IPS DF 6.9 (cell line): ENCODE data around the gene EGLN3.

Experiments
- DNase-seq: peaks from one replicate; pipeline ENCODE4 v3.0.0-alpha.2; 2013; ENCODE audit warnings: low read depth, low spot score
- H3K27ac ChIP-seq: one replicate; pipeline ENCODE4 v1.5.1; 2013; ENCODE audit warnings: low read length, control low read depth
- H3K27me3 ChIP-seq: 2 replicates; pipeline ENCODE4 v1.6.1; 2013; ENCODE audit warnings: mild to moderate bottlenecking, low read length; ENCODE audit not compliant: control insufficient read depth, insufficient read depth
- H3K36me3 ChIP-seq: 2 replicates; pipeline ENCODE4 v1.6.1; 2013; ENCODE audit warnings: low read length; ENCODE audit not compliant: control insufficient read depth, insufficient read depth
- H3K4me1 ChIP-seq: 2 replicates; pipeline ENCODE4 v1.6.1; 2013; ENCODE audit warnings: low read length; ENCODE audit not compliant: control insufficient read depth, insufficient read depth
- H3K4me3 ChIP-seq: 2 replicates; pipeline ENCODE4 v1.5.1; 2013; ENCODE audit warnings: mild to moderate bottlenecking, low read length
- H3K9me3 ChIP-seq: 2 replicates; pipeline ENCODE4 v1.6.1; 2013; ENCODE audit warnings: low read length, inconsistent platforms; ENCODE audit not compliant: control insufficient read depth, insufficient read depth
- WGBS: extraction: QIAGEN DNeasy Blood & Tissue Kit; methylation state at CpG from one replicate; pipeline ENCODE4 v1.1.7; 2013; ENCODE audit warnings: mixed read lengths, missing lambda C conversion rate; ENCODE audit not compliant: insufficient read length, insufficient coverage; 5-methylcytosine and 5-hydroxymethylcytosine counted together

Gene EGLN3

DNA sequence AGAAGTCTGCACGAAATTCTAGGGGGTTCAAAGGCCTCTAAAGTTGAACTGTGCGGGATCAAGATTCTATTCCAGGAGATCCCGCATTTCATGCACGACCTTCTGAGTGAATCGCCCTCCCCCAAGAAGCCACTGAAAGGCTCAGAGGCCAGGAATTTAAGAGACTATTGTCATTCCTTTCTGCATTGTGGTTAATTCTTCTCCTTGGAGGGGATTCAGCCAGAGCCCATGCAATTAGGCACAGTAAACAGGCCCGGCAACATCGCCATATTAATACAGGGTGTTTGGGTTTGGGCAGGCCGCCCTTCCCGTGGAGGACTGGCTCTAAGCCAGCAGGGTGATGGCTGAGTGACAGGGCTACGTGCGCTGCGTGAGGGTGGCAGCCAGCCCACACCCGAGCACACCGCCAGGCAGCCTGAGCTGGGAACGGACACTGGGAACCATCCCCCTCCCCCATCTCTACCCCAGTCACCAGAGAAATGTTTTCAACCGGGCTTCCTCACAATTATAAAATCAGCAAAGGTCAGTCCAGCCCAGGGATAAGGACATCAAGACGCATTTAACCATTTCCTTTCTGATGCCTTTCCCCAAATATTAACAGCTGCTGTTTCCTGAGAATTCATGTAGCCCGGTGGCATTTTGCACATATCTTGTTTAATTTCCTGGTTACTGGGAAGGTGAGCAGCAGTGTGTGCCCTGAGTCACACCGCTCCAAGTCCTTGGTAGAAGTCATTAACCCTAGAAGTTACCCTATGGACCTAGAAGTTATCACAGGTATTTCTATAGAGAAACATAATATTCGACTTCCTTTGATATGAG lies 12.5 kb downstream of the EGLN3 start:
- no peak overlapping the region for H3K27ac ChIP-seq
- no peaks in the 10 kb centered on the region for H3K36me3 ChIP-seq
- WGBS = no CpG with 5 or more reads among the region's 20 CpGs
- no peaks in the 10 kb centered on the region for H3K9me3 ChIP-seq
- no peaks in the 10 kb centered on the region for H3K27me3 ChIP-seq
- no peak overlapping the region for H3K4me3 ChIP-seq
- H3K4me1 ChIP-seq = peaks cover 8% of the 10 kb centered on the region; the same call in 1 of the 2 replicates
- no peak for DNase-seq

DNA sequence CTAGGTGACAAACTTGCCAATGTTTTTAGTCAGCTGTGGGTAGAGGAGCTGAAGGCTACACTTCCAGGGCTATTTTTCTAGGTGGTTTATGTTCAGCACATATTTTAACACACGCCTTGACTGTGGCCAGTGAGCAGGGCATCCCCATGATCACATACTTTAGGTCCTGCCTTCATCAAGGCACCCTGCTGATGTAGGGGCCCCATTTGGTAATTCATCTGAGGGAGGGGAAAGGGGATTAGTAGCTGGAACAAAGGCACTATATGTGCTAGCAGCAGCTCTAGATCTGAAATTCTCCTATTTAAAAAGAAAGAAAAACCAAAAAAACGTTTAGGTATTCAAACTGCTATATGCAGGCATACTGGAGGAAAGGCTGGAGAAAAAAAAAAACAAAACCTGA lies 14.5 kb downstream of the EGLN3 start:
- no CpG with 5 or more reads among the region's 2 CpGs for WGBS
- Histone ChIP-seq H3K4me1 (peaks cover 12% of the 10 kb centered on the region; the same call in 1 of the 2 replicates), H3K27me3 (no peaks in the 10 kb centered on the region), H3K4me3 (no peak overlapping the region), H3K27ac (no peak overlapping the region), H3K9me3 (no peaks in the 10 kb centered on the region), H3K36me3 (no peaks in the 10 kb centered on the region)
- no peak for DNase-seq

DNA sequence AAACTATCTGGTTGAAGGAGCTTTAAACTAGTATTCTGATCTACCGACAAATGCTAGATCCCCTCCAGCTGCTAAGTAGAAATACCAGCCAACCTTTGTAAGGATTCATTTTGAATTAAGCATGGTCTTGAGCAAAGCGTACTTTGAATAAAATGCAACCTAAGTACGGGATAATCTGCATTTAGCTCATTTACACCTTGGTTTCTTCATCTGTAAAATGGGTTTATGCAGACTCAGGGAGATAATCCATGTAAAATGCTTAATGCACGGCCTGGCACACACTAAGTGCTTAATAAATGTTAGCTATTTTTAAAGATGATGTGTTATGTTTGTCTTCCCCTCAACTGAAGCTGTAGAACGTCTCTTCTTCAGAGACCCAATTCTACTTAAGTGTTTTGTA lies 15.9 kb downstream of the EGLN3 start:
- Histone ChIP-seq H3K27me3 (no peaks in the 10 kb centered on the region), H3K4me3 (no peak overlapping the region), H3K4me1 (peaks cover 12% of the 10 kb centered on the region; the same call in 1 of the 2 replicates), H3K9me3 (no peaks in the 10 kb centered on the region), H3K36me3 (no peaks in the 10 kb centered on the region), H3K27ac (no peak overlapping the region)
- WGBS = no CpG with 5 or more reads among the region's 5 CpGs
- DNase-seq = no peak

DNA sequence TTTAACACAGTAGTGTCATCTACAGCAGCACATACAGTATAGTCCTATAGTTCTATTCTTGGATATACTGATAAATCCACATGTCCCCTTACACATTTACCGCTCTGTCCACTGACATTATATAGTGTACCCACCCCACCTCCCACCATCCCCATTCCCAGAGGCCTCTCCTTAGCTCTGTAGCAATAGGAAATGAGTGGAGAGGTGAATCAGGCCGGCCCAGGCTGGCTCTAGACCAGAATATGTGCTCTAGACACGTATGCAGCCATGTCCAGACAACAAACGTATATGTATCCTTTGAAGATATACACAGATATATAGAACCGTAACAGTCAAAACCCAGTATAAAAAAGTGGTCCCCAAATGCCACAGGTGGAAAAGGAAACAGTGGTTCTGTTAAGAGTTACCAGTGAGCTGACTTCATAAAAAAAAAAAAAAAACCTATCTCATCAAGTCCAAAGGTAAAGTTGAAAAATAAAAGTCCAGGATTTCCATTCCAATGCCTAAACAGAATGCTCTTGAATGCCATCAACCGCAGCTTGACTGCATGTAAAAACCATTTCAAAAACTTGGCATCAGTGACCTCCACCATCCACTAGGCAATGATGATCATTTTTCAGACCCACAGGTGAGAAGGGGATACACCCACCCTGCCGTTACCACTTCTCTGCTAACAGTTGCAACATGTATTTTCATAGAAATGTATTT lies 16.7 kb downstream of the EGLN3 start:
- Histone ChIP-seq H3K27ac (no peak overlapping the region), H3K4me1 (peaks cover 9% of the 10 kb centered on the region; the same call in 1 of the 2 replicates), H3K4me3 (no peak overlapping the region), H3K36me3 (no peaks in the 10 kb centered on the region; the same call in 1 of the 2 replicates), H3K27me3 (no peaks in the 10 kb centered on the region), H3K9me3 (no peaks in the 10 kb centered on the region)
- no peak for DNase-seq
- no CpG with 5 or more reads among the region's 7 CpGs for whole genome bisulfite sequencing

DNA sequence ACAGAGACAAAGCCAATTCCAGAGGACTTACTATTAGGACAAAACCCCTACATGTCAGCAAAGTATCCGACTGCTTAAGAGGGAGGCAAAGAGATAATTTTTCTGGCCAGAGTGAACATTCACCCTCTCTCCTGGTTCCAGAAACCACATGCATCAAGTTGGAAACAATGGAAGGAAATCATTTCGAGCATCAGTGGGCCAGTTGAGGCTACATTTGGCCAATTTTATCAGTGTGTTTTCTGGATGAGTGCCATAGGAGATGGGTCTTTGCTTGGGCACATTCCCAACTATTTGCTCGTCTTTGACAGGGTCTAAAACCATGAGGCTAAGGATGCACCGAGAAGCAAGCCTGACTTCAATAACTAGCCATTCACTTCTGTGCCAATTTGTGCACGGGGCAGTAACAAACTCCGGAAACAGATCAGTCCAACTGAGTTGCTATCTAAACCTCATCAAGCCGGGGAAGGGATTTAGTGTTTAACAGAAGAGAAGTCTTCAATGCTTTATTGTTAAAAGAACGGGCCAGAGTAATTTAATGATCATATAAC lies 17.4 kb downstream of the EGLN3 start:
- no peaks in the 10 kb centered on the region; the same call in 1 of the 2 replicates for H3K36me3 ChIP-seq
- no peak overlapping the region for H3K27ac ChIP-seq
- no peaks in the 10 kb centered on the region for H3K27me3 ChIP-seq
- peaks cover 9% of the 10 kb centered on the region; the same call in 1 of the 2 replicates for H3K4me1 ChIP-seq
- no peak for DNase-seq
- no peak overlapping the region for H3K4me3 ChIP-seq
- WGBS = no CpG with 5 or more reads among the region's 8 CpGs
- no peaks in the 10 kb centered on the region for H3K9me3 ChIP-seq

DNA sequence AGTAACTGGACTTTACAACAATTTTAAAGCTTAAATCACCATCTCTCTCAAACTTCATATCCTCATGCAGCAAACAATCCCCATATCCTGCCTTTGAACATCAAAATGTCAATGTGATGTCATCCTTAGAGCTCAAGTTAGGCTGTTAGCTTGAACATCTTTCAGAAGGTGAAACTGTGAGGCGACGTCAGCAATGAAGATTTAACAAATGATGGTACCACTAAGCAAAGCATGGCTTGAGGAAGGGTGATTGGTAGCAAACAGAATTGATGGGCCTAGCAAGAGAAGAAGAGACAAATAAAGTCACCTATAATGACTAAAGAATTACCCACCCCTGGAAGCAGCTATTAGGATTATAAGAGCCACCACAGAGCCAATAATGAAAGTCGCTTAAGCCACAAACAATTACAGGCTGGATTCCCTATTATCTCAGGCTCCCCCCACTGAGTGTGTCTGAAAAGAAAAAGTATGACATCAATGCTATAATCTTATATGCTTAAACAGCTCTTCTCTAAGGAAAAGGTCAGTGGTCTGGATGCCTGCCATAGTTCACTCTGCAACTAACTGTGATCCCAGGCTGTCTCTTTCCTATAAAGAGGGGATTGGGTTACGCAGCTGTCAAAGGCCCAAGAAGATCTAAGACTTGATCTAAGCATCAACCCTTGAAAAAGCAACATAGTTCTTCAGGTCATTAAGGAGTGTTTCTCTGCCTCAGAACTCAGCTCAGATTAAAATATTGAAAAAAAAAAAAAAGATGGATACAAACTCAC lies 18.1 kb downstream of the EGLN3 start:
- Histone ChIP-seq H3K36me3 (no peaks in the 10 kb centered on the region; the same call in 1 of the 2 replicates), H3K27ac (no peak overlapping the region), H3K4me1 (peaks cover 9% of the 10 kb centered on the region; the same call in 1 of the 2 replicates), H3K27me3 (no peaks in the 10 kb centered on the region), H3K9me3 (no peaks in the 10 kb centered on the region), H3K4me3 (no peak overlapping the region)
- no peak for DNase-seq
- WGBS = no CpG with 5 or more reads among the region's 4 CpGs

DNA sequence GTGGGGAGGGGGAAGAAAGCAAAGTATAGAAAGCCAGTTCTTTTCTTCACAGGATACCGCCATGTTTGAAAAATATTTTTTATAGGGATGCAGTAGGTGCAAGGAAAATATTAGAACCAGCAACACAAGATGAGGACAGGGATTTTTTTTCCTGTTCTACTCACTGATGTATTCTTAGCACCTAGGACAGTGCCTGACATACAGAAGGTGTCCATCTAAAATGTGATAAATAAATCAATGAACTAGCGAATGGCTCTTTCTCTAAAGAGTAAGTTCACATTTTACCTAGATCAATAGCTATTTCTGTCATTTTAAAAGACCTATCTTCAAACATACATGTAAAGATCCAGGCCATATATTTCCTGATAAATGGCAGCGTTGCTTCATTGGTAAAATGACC lies 18.8 kb downstream of the EGLN3 start:
- no peak for DNase-seq
- Histone ChIP-seq H3K36me3 (no peaks in the 10 kb centered on the region; the same call in 1 of the 2 replicates), H3K9me3 (no peaks in the 10 kb centered on the region), H3K27me3 (no peaks in the 10 kb centered on the region), H3K4me3 (no peak overlapping the region), H3K27ac (no peak overlapping the region), H3K4me1 (peaks cover 7% of the 10 kb centered on the region; the same call in 1 of the 2 replicates)
- no CpG with 5 or more reads among the region's 3 CpGs for WGBS

DNA sequence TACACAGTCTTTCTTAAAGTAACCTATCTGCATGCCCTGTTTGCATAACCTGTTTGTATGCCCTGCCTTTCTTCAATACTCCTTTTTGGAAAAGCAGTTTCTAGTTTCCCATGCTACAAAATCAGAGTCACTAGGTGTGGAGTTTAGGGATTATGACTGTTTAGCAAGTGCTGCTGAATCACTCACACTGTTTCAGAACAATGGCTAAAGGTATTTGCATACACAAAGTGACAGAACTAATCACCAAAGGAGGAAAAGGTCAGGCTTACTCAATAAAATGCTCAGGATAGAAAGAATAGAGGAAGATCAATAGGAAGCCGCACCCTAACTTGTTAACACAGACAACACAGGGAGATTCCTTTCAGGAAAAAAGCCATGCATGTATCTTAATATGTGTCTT lies 19.4 kb downstream of the EGLN3 start:
- H3K4me3 ChIP-seq = no peak overlapping the region
- no peaks in the 10 kb centered on the region for H3K27me3 ChIP-seq
- H3K36me3 ChIP-seq = no peaks in the 10 kb centered on the region; the same call in 1 of the 2 replicates
- no CpG with 5 or more reads among the region's 1 CpG for WGBS
- no peak for DNase-seq
- no peaks in the 10 kb centered on the region for H3K9me3 ChIP-seq
- no peak overlapping the region for H3K27ac ChIP-seq
- peaks cover 7% of the 10 kb centered on the region; the same call in 1 of the 2 replicates for H3K4me1 ChIP-seq

DNA sequence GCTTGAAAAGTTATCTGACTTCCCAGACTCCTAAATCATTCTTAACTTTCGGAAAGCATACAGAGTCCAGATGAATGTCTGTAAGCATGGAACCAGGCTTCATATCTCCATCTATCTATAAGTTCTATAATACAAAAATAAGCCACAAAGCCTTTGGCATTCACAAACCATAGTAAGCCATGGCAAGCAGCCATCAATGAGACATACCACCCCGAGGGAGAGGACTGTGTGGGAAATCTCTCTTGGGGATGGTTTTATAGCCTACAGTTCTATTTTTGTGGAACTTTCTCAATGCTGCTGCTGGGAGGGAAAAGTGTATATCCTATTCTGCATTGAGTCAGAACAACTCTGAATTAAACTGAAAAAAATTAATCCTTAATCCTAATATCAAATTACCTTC lies 20.4 kb downstream of the EGLN3 start:
- DNase-seq = no peak
- Histone ChIP-seq H3K27ac (no peak overlapping the region), H3K4me1 (peaks cover 5% of the 10 kb centered on the region; the same call in 1 of the 2 replicates), H3K4me3 (no peak overlapping the region), H3K36me3 (peaks cover under 1% of the 10 kb centered on the region; the same call in 1 of the 2 replicates), H3K27me3 (no peaks in the 10 kb centered on the region), H3K9me3 (no peaks in the 10 kb centered on the region)
- WGBS = no CpG with 5 or more reads among the region's 2 CpGs
